ENCODE results near the gene LRP5.

The LRP5 gene

GRCh38 chr11:68336716-68337115 lies 24.3 kb downstream of the LRP5 start:
- no peak overlapping the region for H3K4me3 ChIP-seq (ENCODE audit: low read depth in 1 of 2, low read length in 1 of 2)
- no peak overlapping the region for H3K27ac ChIP-seq
- no peaks in the 10 kb centered on the region for H3K36me3 ChIP-seq
- no peaks in the 10 kb centered on the region for H3K9me3 ChIP-seq
- no peaks in the 10 kb centered on the region for H3K27me3 ChIP-seq
- peaks cover 6 to 8% of the 10 kb centered on the region in 2 experiments for H3K4me1 ChIP-seq (ENCODE audit: control insufficient read depth in 1 of 2, insufficient read depth in 1 of 2, low read depth in 1 of 2, low read length in 1 of 2)
- no peak for TF ChIP-seq CTCF (IDR thresholded peaks at IDR 0.05)

- H3K9me3 ChIP-seq, result no peaks in the 10 kb centered on the region
- peaks cover 5 to 7% of the 10 kb centered on the region in 2 experiments for H3K4me1 ChIP-seq (ENCODE audit: control insufficient read depth in 1 of 2, insufficient read depth in 1 of 2, low read depth in 1 of 2, low read length in 1 of 2)
- H3K4me3 ChIP-seq (ENCODE audit: low read depth in 1 of 2, low read length in 1 of 2), result no peak overlapping the region
- TF ChIP-seq CTCF (IDR thresholded peaks at IDR 0.05), result no peak
- no peak overlapping the region for H3K27ac ChIP-seq
- H3K27me3 ChIP-seq, result no peaks in the 10 kb centered on the region
- H3K36me3 ChIP-seq, result no peaks in the 10 kb centered on the region
Measured at GRCh38 chr11:68337399-68337835, 25.0 kb downstream of the LRP5 start.

GRCh38 chr11:68338051-68338780 lies 25.8 kb downstream of the LRP5 start:
- Histone ChIP-seq H3K9me3 (no peaks in the 10 kb centered on the region), H3K4me3 (ENCODE audit: low read depth in 1 of 2, low read length in 1 of 2) (no peak overlapping the region), H3K27me3 (no peaks in the 10 kb centered on the region), H3K4me1 (ENCODE audit: control insufficient read depth in 1 of 2, insufficient read depth in 1 of 2, low read depth in 1 of 2, low read length in 1 of 2) (peaks cover 5 to 7% of the 10 kb centered on the region in 2 experiments), H3K27ac (no peak overlapping the region), H3K36me3 (no peaks in the 10 kb centered on the region)
- no peak for TF ChIP-seq CTCF (IDR thresholded peaks at IDR 0.05)

GRCh38 chr11:68340003-68340767 lies 27.8 kb downstream of the LRP5 start:
- no peak for TF ChIP-seq CTCF (IDR thresholded peaks at IDR 0.05)
- Histone ChIP-seq H3K9me3 (no peaks in the 10 kb centered on the region), H3K36me3 (no peaks in the 10 kb centered on the region), H3K4me3 (ENCODE audit: low read depth in 1 of 2, low read length in 1 of 2) (no peak overlapping the region), H3K27ac (no peak overlapping the region), H3K4me1 (ENCODE audit: control insufficient read depth in 1 of 2, insufficient read depth in 1 of 2, low read depth in 1 of 2, low read length in 1 of 2) (peaks cover 5 to 7% of the 10 kb centered on the region in 2 experiments), H3K27me3 (no peaks in the 10 kb centered on the region)

- H3K9me3 ChIP-seq, result no peaks in the 10 kb centered on the region
- no peak overlapping the region for H3K27ac ChIP-seq
- no peaks in the 10 kb centered on the region for H3K36me3 ChIP-seq
- no peaks in the 10 kb centered on the region for H3K27me3 ChIP-seq
- H3K4me3 ChIP-seq (ENCODE audit: low read depth in 1 of 2, low read length in 1 of 2), result no peak overlapping the region
- H3K4me1 ChIP-seq (ENCODE audit: control insufficient read depth in 1 of 2, insufficient read depth in 1 of 2, low read depth in 1 of 2, low read length in 1 of 2), result peaks cover 5 to 7% of the 10 kb centered on the region in 2 experiments
- no peak for TF ChIP-seq CTCF (IDR thresholded peaks at IDR 0.05)
Measured at GRCh38 chr11:68340784-68341556, 28.6 kb downstream of the LRP5 start.
